Cardiac ventricle fibroblast (primary cell): Measurements from ENCODE around the gene ZNF570. TPM values are rescaled to one million over a fixed set of nuclear protein-coding genes. Genes with fewer than 3 reads are reported as not detected.

Experiments used
- total RNA-seq: library from RNA; depleted of rRNA; stranded (reverse); fragments of >200 nt; gene quantifications from 2 replicates; pipeline ENCODE4 v1.2.3, GENCODE V29; 2015

The ZNF570 gene
- 6.1 TPM in 2 replicates for total RNA-seq

GRCh38 chr19:37468961-37469777 is at the start of gene ZNF570:
Gene ZNF570 (plus strand): TSS chr19:37469356. CDS start chr19:37470355, 999 bp downstream.

GRCh38 chr19:37466798-37467607 is 2.2 kb upstream of the ZNF570 start, which contains the start of gene ZNF569:
Gene ZNF569 (minus strand): TSS chr19:37467444. CDS start chr19:37444921, 22,523 bp downstream.

GRCh38 chr19:37506387-37507166 is 37.4 kb downstream of the ZNF570 start, which contains the start of gene ZNF793:
Gene ZNF793 (plus strand): TSS chr19:37506939. CDS start chr19:37523440, 16,501 bp downstream.

Other genes starting within 250 kb of the ZNF570 start
- gene ZNF527, start 98.3 kb upstream of the ZNF570 start, total RNA-seq = 3.6 and 3.9 TPM in 2 replicates
- 3.5 and 3.6 TPM in 2 replicates for gene ZNF569, start 1.9 kb upstream of the ZNF570 start, total RNA-seq
- 1.1 and 1.8 TPM in 2 replicates for gene ZNF793, start 37.6 kb downstream of the ZNF570 start, total RNA-seq
- 2.2 and 3.6 TPM in 2 replicates for gene ZNF571, start 125.4 kb downstream of the ZNF570 start, total RNA-seq
- gene ZNF540, start 125.5 kb downstream of the ZNF570 start, total RNA-seq = 1.1 and 4.2 TPM in 2 replicates
- gene ZFP30, start 186.1 kb downstream of the ZNF570 start, total RNA-seq = 7.7 and 12.0 TPM in 2 replicates